GM23338 (cell line): ENCODE results near the gene RASSF10. TPM values are rescaled to one million over a fixed set of nuclear protein-coding genes. Genes with fewer than 3 reads are reported as not detected.
A peak's percentile ranks its signal among the peaks of the same experiment; 100 is the strongest.

ENCODE experiments used
- ATAC-seq: fragments of 200-7000 bp; cut with Tn5 transposase; 3 replicates; pipeline ENCODE4 v1.9.1; 2020
- DNase-seq: peaks from one replicate; pipeline ENCODE4 v3.0.0-alpha.2; 2015; ENCODE audit warnings: low spot score
- H2AFZ ChIP-seq: fragments of 200-600 bp; sonication (generic); 2 replicates; pipeline ENCODE4 v1.8.0; 2016; ENCODE audit warnings: antibody characterized with exemption, mild to moderate bottlenecking, moderate library complexity
- H3F3A ChIP-seq: fragments of 200-600 bp; sonication (generic); replicated peaks from 2 replicates; pipeline ENCODE4 v1.8.0; 2017; ENCODE audit warnings: antibody characterized with exemption, mixed run types, low read depth
- H3K27ac ChIP-seq: fragments of 200-600 bp; sonication (generic); 2 replicates; pipeline ENCODE4 v1.6.1; 2016; ENCODE audit warnings: low read depth
- H3K27me3 ChIP-seq: fragments of 200-600 bp; sonication (generic); 2 replicates; pipeline ENCODE4 v1.8.0; 2016; ENCODE audit warnings: mild to moderate bottlenecking, mixed run types, moderate library complexity; ENCODE audit not compliant: insufficient read depth
- H3K36me3 ChIP-seq: fragments of 200-600 bp; sonication (generic); 2 replicates; pipeline ENCODE4 v1.8.0; 2016; ENCODE audit warnings: mild to moderate bottlenecking; ENCODE audit not compliant: insufficient read depth
- H3K4me1 ChIP-seq: fragments of 200-600 bp; sonication (generic); 2 replicates; pipeline ENCODE4 v1.8.0; 2016; ENCODE audit warnings: mild to moderate bottlenecking, moderate library complexity; ENCODE audit not compliant: insufficient read depth
- H3K4me2 ChIP-seq: fragments of 200-600 bp; sonication (generic); 2 replicates; pipeline ENCODE4 v1.7.1; 2017; ENCODE audit warnings: mixed run types
- H3K4me3 ChIP-seq: fragments of 200-600 bp; sonication (generic); 2 replicates; pipeline ENCODE4 v1.6.1; 2016; ENCODE audit warnings: mixed run types
- H3K79me2 ChIP-seq: fragments of 200-600 bp; sonication (generic); replicated peaks from 2 replicates; pipeline ENCODE4 v1.8.0; 2017; ENCODE audit warnings: mild to moderate bottlenecking; ENCODE audit not compliant: insufficient read depth
- H3K9me2 ChIP-seq: fragments of 200-600 bp; sonication (generic); 2 replicates; pipeline ENCODE4 v1.8.0; 2017; ENCODE audit not compliant: insufficient read depth
- H4K20me1 ChIP-seq: fragments of 200-600 bp; sonication (generic); replicated peaks from 2 replicates; pipeline ENCODE4 v1.8.0; 2017; ENCODE audit warnings: mild to moderate bottlenecking; ENCODE audit not compliant: insufficient read depth
- H3K27ac Mint-ChIP-seq: 2 replicates; pipeline ENCODE4 v1.8.0; 2020; ENCODE audit warnings: inconsistent platforms, mild to moderate bottlenecking, moderate library complexity, mixed read lengths
- H3K27me3 Mint-ChIP-seq: 3 replicates; pipeline ENCODE4 v1.8.0; 2022; ENCODE audit warnings: low read depth, mild to moderate bottlenecking, moderate library complexity, mixed read lengths, inconsistent platforms; ENCODE audit not compliant: insufficient read depth, poor library complexity
- H3K36me3 Mint-ChIP-seq: 3 replicates; pipeline ENCODE4 v1.8.0; 2021; ENCODE audit warnings: low read depth, mild to moderate bottlenecking, inconsistent platforms, moderate library complexity, mixed read lengths
- H3K4me1 Mint-ChIP-seq: 3 replicates; pipeline ENCODE4 v1.8.0; 2020; ENCODE audit warnings: mild to moderate bottlenecking, inconsistent platforms, mixed read lengths
- H3K4me3 Mint-ChIP-seq: 3 replicates; pipeline ENCODE4 v1.8.0; 2021; ENCODE audit warnings: moderate library complexity, mild to moderate bottlenecking, inconsistent platforms, mixed read lengths
- H3K9me3 Mint-ChIP-seq: 3 replicates; pipeline ENCODE4 v1.8.0; 2020; ENCODE audit warnings: moderate library complexity, mild to moderate bottlenecking, inconsistent platforms, mixed read lengths
- CREB1 ChIP-seq: fragments of 250-450 bp; sonication (Bioruptor Pico); IDR thresholded peaks from 2 replicates; pipeline ENCODE4 v1.5.0; 2020; ENCODE audit warnings: low read depth, mild to moderate bottlenecking, moderate library complexity
- EZH2 ChIP-seq: fragments of 200-600 bp; sonication (generic); IDR thresholded peaks from one replicate; pipeline ENCODE4 v1.8.0; 2017; ENCODE audit warnings: antibody characterized with exemption, mild to moderate bottlenecking, low read depth; ENCODE audit not compliant: unreplicated experiment
- EZH2phosphoT487 ChIP-seq: fragments of 200-600 bp; sonication (generic); IDR thresholded peaks from one replicate; pipeline ENCODE4 v1.8.1; 2018; ENCODE audit warnings: antibody characterized with exemption; ENCODE audit not compliant: unreplicated experiment
- JUNB ChIP-seq: IDR thresholded peaks from one replicate; pipeline ENCODE4 v1.6.1; 2016; ENCODE audit warnings: antibody characterized with exemption; ENCODE audit not compliant: unreplicated experiment
- NANOG ChIP-seq: IDR thresholded peaks from 2 replicates; pipeline ENCODE4 v1.6.1; 2016; ENCODE audit warnings: antibody characterized with exemption, borderline replicate concordance
- POLR2AphosphoS5 ChIP-seq: IDR thresholded peaks from 2 replicates; pipeline ENCODE4 v1.6.1; 2016; ENCODE audit warnings: antibody characterized with exemption, low read depth
- STAT1 ChIP-seq: IDR thresholded peaks from one replicate; pipeline ENCODE4 v1.6.1; 2016; ENCODE audit warnings: antibody characterized with exemption; ENCODE audit not compliant: unreplicated experiment
- ZNF114 ChIP-seq: fragments of 250-450 bp; sonication (Bioruptor Pico); IDR thresholded peaks from 2 replicates; pipeline ENCODE4 v1.5.0; 2020; ENCODE audit warnings: mild to moderate bottlenecking, moderate library complexity
- ZNF331 ChIP-seq: fragments of 250-450 bp; sonication (Bioruptor Pico); IDR thresholded peaks from 2 replicates; pipeline ENCODE4 v1.5.0; 2020; ENCODE audit warnings: low read depth, mild to moderate bottlenecking, moderate library complexity
- polyA plus RNA-seq: library from polyadenylated mRNA; unstranded; fragments of >200 nt; fragmentation: Nextera tagmentation; extraction: Ambion mirVana; gene quantifications from 2 replicates; pipeline ENCODE4 v1.2.1, GENCODE V29; 2016
- total RNA-seq: library from RNA; depleted of rRNA; stranded (reverse); fragments of >200 nt; shearing (Covaris generic); gene quantifications from 2 replicates; pipeline ENCODE4 v1.2.3, GENCODE V29; 2014
- TF ChIP-seq, protein P1 (sequence below): IDR thresholded peaks from one replicate; pipeline ENCODE4 v1.6.1; 2018; ENCODE audit warnings: antibody characterized with exemption; ENCODE audit not compliant: unreplicated experiment
- TF ChIP-seq, protein P2 (sequence below): IDR thresholded peaks from 2 replicates; pipeline ENCODE4 v1.6.1; 2016; ENCODE audit warnings: antibody characterized with exemption
- TF ChIP-seq, protein P3 (sequence below), 2 experiments: fragments of 200-600 bp in 1 of 2; sonication (generic) in 1 of 2; conservative IDR thresholded peaks; 2 replicates each; pipeline versions ENCODE4 v1.5.1 to v1.6.1; 2016 to 2017; ENCODE audit warnings: antibody characterized with exemption in 2 of 2, low read depth in 2 of 2, mild to moderate bottlenecking in 2 of 2, moderate library complexity in 1 of 2
- TF ChIP-seq, protein P4 (sequence below): fragments of 250-450 bp; sonication (Bioruptor Pico); IDR thresholded peaks from 2 replicates; pipeline ENCODE4 v1.5.0; 2020; ENCODE audit warnings: mild to moderate bottlenecking, moderate library complexity

The RASSF10 gene
- total and polyA plus RNA-seq, 2 experiments from 2014 or later: 0.13 to 1.8 TPM

DNA sequence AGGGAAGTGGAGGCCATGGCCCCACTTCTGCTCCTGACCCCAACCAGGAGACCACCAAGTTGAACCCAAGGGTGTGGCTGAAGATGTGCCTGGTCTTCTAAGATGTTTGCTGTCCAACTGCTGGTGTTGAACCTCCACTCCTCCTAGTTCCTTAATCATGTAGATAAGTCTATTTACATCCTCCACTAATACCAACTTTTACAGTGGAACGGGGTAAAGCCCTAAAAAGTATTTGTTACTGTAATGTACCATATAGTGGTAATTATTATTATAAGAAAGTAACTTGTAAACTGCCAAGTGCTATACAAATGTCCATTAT lies 19.0 kb upstream of the RASSF10 start:
- no peaks in the 10 kb centered on the region for H3K79me2 ChIP-seq
- Mint-ChIP-seq H3K4me3 (no peak overlapping the region), H3K9me3 (no peaks in the 10 kb centered on the region; the same call in 2 of the 3 replicates), H3K27me3 (no peaks in the 10 kb centered on the region), H3K36me3 (no peaks in the 10 kb centered on the region), H3K4me1 (no peaks in the 10 kb centered on the region), H3K27ac (no peak overlapping the region)
- ATAC-seq (no peak), DNase-seq (no peak)
- H3K27me3 ChIP-seq: no peaks in the 10 kb centered on the region
- H4K20me1 ChIP-seq: no peaks in the 10 kb centered on the region
- H2AFZ ChIP-seq: 0 out of 2 replicates have a peak overlapping the region, but pooled peaks have one; percentile 14
- H3K36me3 ChIP-seq: no peaks in the 10 kb centered on the region
- TF ChIP-seq ZNF114 (CRISPR knock-in tag) (no peak), NANOG (no peak), STAT1 (no peak), POLR2AphosphoS5 (no peak), EZH2phosphoT487 (no peak), EZH2 (no peak), JUNB (no peak), ZNF331 (CRISPR knock-in tag) (no peak), CREB1 (no peak)
- TF ChIP-seq, protein P1, sequence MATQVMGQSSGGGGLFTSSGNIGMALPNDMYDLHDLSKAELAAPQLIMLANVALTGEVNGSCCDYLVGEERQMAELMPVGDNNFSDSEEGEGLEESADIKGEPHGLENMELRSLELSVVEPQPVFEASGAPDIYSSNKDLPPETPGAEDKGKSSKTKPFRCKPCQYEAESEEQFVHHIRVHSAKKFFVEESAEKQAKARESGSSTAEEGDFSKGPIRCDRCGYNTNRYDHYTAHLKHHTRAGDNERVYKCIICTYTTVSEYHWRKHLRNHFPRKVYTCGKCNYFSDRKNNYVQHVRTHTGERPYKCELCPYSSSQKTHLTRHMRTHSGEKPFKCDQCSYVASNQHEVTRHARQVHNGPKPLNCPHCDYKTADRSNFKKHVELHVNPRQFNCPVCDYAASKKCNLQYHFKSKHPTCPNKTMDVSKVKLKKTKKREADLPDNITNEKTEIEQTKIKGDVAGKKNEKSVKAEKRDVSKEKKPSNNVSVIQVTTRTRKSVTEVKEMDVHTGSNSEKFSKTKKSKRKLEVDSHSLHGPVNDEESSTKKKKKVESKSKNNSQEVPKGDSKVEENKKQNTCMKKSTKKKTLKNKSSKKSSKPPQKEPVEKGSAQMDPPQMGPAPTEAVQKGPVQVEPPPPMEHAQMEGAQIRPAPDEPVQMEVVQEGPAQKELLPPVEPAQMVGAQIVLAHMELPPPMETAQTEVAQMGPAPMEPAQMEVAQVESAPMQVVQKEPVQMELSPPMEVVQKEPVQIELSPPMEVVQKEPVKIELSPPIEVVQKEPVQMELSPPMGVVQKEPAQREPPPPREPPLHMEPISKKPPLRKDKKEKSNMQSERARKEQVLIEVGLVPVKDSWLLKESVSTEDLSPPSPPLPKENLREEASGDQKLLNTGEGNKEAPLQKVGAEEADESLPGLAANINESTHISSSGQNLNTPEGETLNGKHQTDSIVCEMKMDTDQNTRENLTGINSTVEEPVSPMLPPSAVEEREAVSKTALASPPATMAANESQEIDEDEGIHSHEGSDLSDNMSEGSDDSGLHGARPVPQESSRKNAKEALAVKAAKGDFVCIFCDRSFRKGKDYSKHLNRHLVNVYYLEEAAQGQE: no peak
- TF ChIP-seq, protein P2, sequence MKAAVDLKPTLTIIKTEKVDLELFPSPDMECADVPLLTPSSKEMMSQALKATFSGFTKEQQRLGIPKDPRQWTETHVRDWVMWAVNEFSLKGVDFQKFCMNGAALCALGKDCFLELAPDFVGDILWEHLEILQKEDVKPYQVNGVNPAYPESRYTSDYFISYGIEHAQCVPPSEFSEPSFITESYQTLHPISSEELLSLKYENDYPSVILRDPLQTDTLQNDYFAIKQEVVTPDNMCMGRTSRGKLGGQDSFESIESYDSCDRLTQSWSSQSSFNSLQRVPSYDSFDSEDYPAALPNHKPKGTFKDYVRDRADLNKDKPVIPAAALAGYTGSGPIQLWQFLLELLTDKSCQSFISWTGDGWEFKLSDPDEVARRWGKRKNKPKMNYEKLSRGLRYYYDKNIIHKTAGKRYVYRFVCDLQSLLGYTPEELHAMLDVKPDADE: no peak
- TF ChIP-seq, protein P3, sequence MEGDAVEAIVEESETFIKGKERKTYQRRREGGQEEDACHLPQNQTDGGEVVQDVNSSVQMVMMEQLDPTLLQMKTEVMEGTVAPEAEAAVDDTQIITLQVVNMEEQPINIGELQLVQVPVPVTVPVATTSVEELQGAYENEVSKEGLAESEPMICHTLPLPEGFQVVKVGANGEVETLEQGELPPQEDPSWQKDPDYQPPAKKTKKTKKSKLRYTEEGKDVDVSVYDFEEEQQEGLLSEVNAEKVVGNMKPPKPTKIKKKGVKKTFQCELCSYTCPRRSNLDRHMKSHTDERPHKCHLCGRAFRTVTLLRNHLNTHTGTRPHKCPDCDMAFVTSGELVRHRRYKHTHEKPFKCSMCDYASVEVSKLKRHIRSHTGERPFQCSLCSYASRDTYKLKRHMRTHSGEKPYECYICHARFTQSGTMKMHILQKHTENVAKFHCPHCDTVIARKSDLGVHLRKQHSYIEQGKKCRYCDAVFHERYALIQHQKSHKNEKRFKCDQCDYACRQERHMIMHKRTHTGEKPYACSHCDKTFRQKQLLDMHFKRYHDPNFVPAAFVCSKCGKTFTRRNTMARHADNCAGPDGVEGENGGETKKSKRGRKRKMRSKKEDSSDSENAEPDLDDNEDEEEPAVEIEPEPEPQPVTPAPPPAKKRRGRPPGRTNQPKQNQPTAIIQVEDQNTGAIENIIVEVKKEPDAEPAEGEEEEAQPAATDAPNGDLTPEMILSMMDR (conservative IDR thresholded peaks at IDR 0.05; ENCODE audit: low read depth in 2 of 2): no peak
- TF ChIP-seq, protein P4, sequence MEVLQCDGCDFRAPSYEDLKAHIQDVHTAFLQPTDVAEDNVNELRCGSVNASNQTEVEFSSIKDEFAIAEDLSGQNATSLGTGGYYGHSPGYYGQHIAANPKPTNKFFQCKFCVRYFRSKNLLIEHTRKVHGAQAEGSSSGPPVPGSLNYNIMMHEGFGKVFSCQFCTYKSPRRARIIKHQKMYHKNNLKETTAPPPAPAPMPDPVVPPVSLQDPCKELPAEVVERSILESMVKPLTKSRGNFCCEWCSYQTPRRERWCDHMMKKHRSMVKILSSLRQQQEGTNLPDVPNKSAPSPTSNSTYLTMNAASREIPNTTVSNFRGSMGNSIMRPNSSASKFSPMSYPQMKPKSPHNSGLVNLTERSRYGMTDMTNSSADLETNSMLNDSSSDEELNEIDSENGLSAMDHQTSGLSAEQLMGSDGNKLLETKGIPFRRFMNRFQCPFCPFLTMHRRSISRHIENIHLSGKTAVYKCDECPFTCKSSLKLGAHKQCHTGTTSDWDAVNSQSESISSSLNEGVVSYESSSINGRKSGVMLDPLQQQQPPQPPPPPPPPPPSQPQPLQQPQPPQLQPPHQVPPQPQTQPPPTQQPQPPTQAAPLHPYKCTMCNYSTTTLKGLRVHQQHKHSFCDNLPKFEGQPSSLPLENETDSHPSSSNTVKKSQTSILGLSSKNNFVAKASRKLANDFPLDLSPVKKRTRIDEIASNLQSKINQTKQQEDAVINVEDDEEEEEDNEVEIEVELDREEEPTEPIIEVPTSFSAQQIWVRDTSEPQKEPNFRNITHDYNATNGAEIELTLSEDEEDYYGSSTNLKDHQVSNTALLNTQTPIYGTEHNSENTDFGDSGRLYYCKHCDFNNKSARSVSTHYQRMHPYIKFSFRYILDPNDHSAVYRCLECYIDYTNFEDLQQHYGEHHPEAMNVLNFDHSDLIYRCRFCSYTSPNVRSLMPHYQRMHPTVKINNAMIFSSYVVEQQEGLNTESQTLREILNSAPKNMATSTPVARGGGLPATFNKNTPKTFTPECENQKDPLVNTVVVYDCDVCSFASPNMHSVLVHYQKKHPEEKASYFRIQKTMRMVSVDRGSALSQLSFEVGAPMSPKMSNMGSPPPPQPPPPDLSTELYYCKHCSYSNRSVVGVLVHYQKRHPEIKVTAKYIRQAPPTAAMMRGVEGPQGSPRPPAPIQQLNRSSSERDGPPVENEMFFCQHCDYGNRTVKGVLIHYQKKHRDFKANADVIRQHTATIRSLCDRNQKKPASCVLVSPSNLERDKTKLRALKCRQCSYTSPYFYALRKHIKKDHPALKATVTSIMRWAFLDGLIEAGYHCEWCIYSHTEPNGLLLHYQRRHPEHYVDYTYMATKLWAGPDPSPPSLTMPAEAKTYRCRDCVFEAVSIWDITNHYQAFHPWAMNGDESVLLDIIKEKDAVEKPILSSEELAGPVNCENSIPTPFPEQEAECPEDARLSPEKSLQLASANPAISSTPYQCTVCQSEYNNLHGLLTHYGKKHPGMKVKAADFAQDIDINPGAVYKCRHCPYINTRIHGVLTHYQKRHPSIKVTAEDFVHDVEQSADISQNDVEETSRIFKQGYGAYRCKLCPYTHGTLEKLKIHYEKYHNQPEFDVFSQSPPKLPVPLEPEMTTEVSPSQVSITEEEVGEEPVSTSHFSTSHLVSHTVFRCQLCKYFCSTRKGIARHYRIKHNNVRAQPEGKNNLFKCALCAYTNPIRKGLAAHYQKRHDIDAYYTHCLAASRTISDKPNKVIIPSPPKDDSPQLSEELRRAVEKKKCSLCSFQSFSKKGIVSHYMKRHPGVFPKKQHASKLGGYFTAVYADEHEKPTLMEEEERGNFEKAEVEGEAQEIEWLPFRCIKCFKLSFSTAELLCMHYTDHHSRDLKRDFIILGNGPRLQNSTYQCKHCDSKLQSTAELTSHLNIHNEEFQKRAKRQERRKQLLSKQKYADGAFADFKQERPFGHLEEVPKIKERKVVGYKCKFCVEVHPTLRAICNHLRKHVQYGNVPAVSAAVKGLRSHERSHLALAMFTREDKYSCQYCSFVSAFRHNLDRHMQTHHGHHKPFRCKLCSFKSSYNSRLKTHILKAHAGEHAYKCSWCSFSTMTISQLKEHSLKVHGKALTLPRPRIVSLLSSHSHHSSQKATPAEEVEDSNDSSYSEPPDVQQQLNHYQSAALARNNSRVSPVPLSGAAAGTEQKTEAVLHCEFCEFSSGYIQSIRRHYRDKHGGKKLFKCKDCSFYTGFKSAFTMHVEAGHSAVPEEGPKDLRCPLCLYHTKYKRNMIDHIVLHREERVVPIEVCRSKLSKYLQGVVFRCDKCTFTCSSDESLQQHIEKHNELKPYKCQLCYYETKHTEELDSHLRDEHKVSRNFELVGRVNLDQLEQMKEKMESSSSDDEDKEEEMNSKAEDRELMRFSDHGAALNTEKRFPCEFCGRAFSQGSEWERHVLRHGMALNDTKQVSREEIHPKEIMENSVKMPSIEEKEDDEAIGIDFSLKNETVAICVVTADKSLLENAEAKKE: no peak
- H3K4me2 ChIP-seq: no peak overlapping the region
- H3K4me1 ChIP-seq: no peaks in the 10 kb centered on the region
- H3K9me2 ChIP-seq: peaks cover 5% of the 10 kb centered on the region; the same call in 1 of the 2 replicates
- no peak overlapping the region for H3K4me3 ChIP-seq
- H3K27ac ChIP-seq: no peak overlapping the region
- no peaks in the 10 kb centered on the region for H3F3A ChIP-seq
